Lower lobe of right lung (tissue), 2 donors: Measurements from ENCODE around the gene ATP8A1. TPM values are rescaled to one million over a fixed set of nuclear protein-coding genes. Genes with fewer than 3 reads are reported as not detected.

ENCODE experiments used
- ATAC-seq, 2 donors: fragments of 200-7000 bp; cut with Tn5 transposase; one replicate each; pipeline ENCODE4 v1.9.1; 2020 to 2022; ENCODE audit warnings: mild to moderate bottlenecking in 2 of 2, moderate library complexity in 2 of 2
- DNase-seq: peaks from one replicate; pipeline ENCODE4 v3.0.0-alpha.2; 2020
- H3K27ac ChIP-seq: fragments of 200-600 bp; one replicate; pipeline ENCODE4 v1.8.0; 2022
- H3K27me3 ChIP-seq: fragments of 200-600 bp; one replicate; pipeline ENCODE4 v1.8.0; 2022; ENCODE audit warnings: low read depth
- H3K36me3 ChIP-seq: fragments of 200-600 bp; one replicate; pipeline ENCODE4 v1.8.0; 2022; ENCODE audit warnings: mild to moderate bottlenecking
- H3K4me1 ChIP-seq: fragments of 200-600 bp; one replicate; pipeline ENCODE4 v1.8.0; 2022
- H3K4me3 ChIP-seq: fragments of 200-600 bp; one replicate; pipeline ENCODE4 v1.8.0; 2022; ENCODE audit warnings: mild to moderate bottlenecking
- H3K9me3 ChIP-seq: fragments of 200-600 bp; one replicate; pipeline ENCODE4 v1.8.0; 2022
- CTCF ChIP-seq: fragments of 200-600 bp; IDR thresholded peaks from one replicate; pipeline ENCODE4 v1.8.0; 2022; ENCODE audit warnings: antibody characterized with exemption, mild to moderate bottlenecking
- intact Hi-C: fragments of 100-400 bp; cut with DNase I; formaldehyde crosslinking; loops from one replicate; pipeline ENCODE4 v1.11.0; 2022
- total RNA-seq: library from RNA; stranded (reverse); fragmentation: NEBNext Ultra II Directional; extraction: Animal tissue kit (Norgen Biotek cat#: 25700); gene quantifications from one replicate; pipeline ENCODE4 v1.2.1, GENCODE V29; 2021
- donor health status: DM: no; HTN: yes; CAD: no; lungs with severe emphysema.

Gene ATP8A1
- total RNA-seq, 1 donor from 2014 or later = 84.7 TPM

GRCh38 chr4:42628740-42629139 lies 28.2 kb downstream of the ATP8A1 start:
- intact Hi-C loops = no loop called here
- Histone ChIP-seq H3K4me1 (peaks cover 31% of the 10 kb centered on the region), H3K27ac (no peak overlapping the region), H3K9me3 (no peaks in the 10 kb centered on the region), H3K27me3 (no peaks in the 10 kb centered on the region), H3K4me3 (no peak overlapping the region), H3K36me3 (no peaks in the 10 kb centered on the region)
- peak; percentile 44 for DNase-seq
- TF ChIP-seq CTCF = no peak
- ATAC-seq = peak; percentile 64 to 66

GRCh38 chr4:42627885-42628646 lies 28.8 kb downstream of the ATP8A1 start:
- Histone ChIP-seq H3K4me1 (peaks cover 26% of the 10 kb centered on the region), H3K9me3 (no peaks in the 10 kb centered on the region), H3K4me3 (no peak overlapping the region), H3K36me3 (no peaks in the 10 kb centered on the region), H3K27ac (no peak overlapping the region), H3K27me3 (no peaks in the 10 kb centered on the region)
- ATAC-seq (peak; percentile 64 to 80), DNase-seq (no peak)
- intact Hi-C loops = no loop called here
- no peak for TF ChIP-seq CTCF

- no peak overlapping the region for H3K4me3 ChIP-seq
- no peak overlapping the region for H3K27ac ChIP-seq
- DNase-seq (no peak), ATAC-seq (no peak)
- H3K27me3 ChIP-seq = no peaks in the 10 kb centered on the region
- no peaks in the 10 kb centered on the region for H3K36me3 ChIP-seq
- TF ChIP-seq CTCF = no peak
- no peaks in the 10 kb centered on the region for H3K9me3 ChIP-seq
- intact Hi-C loops = no loop called here
- H3K4me1 ChIP-seq = peaks cover 22% of the 10 kb centered on the region
Measured at GRCh38 chr4:42626629-42627146, 30.2 kb downstream of the ATP8A1 start.

- no peak for TF ChIP-seq CTCF
- H3K36me3 ChIP-seq = no peaks in the 10 kb centered on the region
- DNase-seq (no peak), ATAC-seq (no peak)
- H3K4me1 ChIP-seq = peaks cover 22% of the 10 kb centered on the region
- no peak overlapping the region for H3K27ac ChIP-seq
- H3K27me3 ChIP-seq = no peaks in the 10 kb centered on the region
- H3K9me3 ChIP-seq = no peaks in the 10 kb centered on the region
- H3K4me3 ChIP-seq = no peak overlapping the region
- intact Hi-C loops = no loop called here
Measured at GRCh38 chr4:42625329-42625728, 31.6 kb downstream of the ATP8A1 start.

- Histone ChIP-seq H3K9me3 (no peaks in the 10 kb centered on the region), H3K36me3 (peaks cover 4% of the 10 kb centered on the region), H3K4me3 (no peak overlapping the region), H3K27me3 (no peaks in the 10 kb centered on the region), H3K27ac (no peak overlapping the region), H3K4me1 (peaks cover 22% of the 10 kb centered on the region)
- DNase-seq (no peak), ATAC-seq (no peak)
- no peak for TF ChIP-seq CTCF
- intact Hi-C loops = no loop called here
Measured at GRCh38 chr4:42624551-42624950, 32.4 kb downstream of the ATP8A1 start.
